HG02571 (cell line): ENCODE measurements around the gene ANP32A.
"Not testable (repeated sequence)": the region's sequence is repeated elsewhere in the genome, so short reads cannot be mapped to it uniquely, and the experiment has no call there.

Source experiments
- ATAC-seq: cut with Tn5 transposase; IDR thresholded peaks from one replicate; pipeline ENCODE4 v1.9.1; 2021; ENCODE audit warnings: mild to moderate bottlenecking, moderate library complexity; ENCODE audit not compliant: unreplicated experiment

The ANP32A gene

GRCh38 chr15:68759982-68760579, 60.6 kb downstream of the ANP32A start:
- not testable (repeated sequence) for ATAC-seq

GRCh38 chr15:68755731-68756130, 65.0 kb downstream of the ANP32A start:
- ATAC-seq: no peak

GRCh38 chr15:68751622-68752021, 69.1 kb downstream of the ANP32A start:
- ATAC-seq: no peak

DNA sequence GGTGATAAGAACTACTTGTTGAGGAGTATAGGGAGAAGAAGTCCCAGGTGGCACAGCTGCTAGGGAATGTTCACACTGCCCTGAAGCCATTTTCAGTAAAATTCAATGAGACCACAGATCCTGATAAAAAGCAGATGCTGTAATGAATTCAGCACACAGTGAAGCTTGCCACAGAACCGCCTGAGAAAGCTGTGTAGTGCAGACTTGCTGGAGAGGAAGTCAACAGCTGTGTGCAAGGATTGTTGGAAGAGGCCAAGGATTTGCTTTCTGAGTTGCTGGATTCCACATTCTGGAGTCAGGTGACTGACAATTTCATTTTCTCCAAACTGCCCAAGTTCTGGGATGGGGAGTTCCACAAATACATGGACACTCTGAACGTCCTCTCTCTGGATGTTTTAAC, 70.9 kb downstream of the ANP32A start:
- ATAC-seq: no peak

DNA sequence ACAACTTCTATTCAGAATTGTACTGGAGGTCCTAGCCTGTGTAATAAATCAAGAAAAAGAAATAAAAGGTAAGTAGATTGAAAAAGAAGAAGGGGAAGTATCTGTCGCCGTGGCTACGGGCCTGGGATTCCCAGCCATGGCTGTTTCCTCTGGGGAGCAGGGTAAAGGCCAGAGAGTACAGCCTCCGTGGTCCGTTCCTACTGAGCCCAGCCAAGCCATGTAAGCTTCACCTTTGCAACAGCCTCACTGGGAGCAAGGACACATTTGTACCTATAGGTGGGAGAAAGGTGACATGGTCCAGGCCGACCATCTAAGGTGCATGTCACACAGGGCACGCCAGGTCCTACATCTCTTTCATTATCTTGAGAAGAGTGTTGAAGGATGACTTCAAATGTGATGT, 71.3 kb downstream of the ANP32A start:
- ATAC-seq: no peak

DNA sequence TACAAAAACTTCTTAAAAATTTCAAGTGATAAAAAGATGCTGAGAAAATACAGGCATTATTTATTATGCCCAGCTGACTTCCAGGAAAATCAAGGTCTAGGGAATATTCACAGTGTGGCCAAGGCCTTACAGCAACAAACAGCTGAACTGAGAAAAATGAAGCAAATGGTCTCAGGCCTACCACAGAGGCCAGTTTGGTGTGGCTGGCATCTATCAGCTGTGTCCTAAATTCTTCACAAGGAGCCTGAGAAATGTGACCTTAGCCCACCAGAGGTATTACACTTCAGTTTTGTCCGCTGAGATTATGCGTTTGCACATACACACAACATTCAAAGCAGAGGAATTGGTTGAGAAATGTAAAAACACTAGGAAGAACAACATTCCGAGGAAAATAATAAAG, 77.4 kb downstream of the ANP32A start:
- ATAC-seq: no peak

- ATAC-seq: no peak
Measured at GRCh38 chr15:68739390-68740080, 81.2 kb downstream of the ANP32A start.

GRCh38 chr15:68735610-68736009, 85.1 kb downstream of the ANP32A start:
- no peak for ATAC-seq

- no peak for ATAC-seq
Measured at GRCh38 chr15:68734881-68735280, 85.8 kb downstream of the ANP32A start.

GRCh38 chr15:68734352-68734751, 86.3 kb downstream of the ANP32A start:
- ATAC-seq: no peak

DNA sequence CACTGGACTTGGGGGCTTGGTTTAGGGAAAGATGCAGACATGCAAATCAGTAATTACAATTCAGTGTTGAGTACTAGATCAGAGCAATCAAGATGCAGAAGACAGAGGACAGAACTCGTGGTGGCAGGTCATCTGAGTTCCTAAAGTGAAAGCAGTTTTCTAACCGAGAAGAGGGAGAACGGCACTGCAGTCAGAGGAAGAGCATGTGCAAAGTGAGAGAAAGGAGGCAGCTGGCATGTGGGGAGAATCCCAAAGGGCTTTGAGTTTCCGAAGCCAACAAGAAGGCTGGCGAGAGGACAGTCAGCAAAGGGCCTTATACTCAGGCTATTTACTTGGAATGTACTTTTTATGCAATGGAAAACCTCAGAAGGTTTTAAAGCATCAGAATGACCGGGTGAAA, 87.0 kb downstream of the ANP32A start:
- ATAC-seq: no peak

- ATAC-seq: no peak
Measured at GRCh38 chr15:68732451-68732850, 88.2 kb downstream of the ANP32A start.

- no peak for ATAC-seq
Measured at GRCh38 chr15:68730976-68731897, 89.5 kb downstream of the ANP32A start.

DNA sequence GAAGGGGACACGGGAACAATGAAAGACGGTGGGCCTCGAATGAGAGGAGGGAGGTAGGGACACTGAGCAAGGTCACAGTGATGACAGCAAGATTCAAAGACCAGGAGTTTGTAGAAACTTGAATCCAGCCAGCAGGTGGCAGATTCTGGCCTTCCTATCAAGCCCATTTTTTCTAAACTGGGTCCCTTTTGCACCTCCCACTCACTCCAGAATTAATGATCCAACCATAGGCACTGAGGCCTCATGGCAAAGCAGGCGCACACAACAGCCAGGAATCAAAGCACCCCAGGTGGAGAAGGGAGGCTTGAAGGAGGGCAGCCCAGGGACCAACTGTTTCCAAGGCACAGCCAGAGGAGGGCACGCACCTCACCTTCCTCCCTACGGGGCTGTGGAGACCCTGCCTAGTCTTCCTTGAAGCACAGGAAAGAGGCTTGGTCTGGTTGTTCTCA, 90.2 kb downstream of the ANP32A start:
- ATAC-seq: no peak

GRCh38 chr15:68729789-68730411, 90.8 kb downstream of the ANP32A start:
- ATAC-seq: no peak
